ENCODE data around the gene ALX3. TPM values are rescaled to one million over a fixed set of nuclear protein-coding genes. Genes with fewer than 3 reads are reported as not detected.

ALX3 gene
- total and polyA plus RNA-seq, 5 donors, result 0.07 TPM; not detected in 4

DNA sequence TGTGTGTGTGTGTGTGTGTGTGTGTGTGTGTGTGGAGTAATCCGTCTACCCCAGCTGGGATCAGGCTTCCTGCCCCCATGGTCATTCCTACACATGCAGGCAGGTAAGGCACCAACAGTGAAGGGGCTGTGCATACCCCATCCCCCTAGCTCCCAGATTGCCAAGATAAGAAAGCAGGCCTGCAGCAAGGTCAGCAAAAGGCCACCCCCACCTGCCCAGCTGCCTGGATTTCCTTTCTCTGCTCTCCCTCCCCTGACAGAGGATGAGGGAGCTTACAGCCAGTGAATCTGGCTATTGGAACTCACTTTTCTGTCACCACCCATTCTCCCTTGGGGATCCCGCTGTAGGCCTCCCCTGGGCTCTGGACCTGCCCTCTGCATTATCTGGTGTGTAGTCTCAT lies 7.9 kb downstream of the ALX3 start:
- intact Hi-C loops (cut with DNase I), result no loop called here
- ATAC-seq, result no peak
- no peak overlapping the region for H3K4me3 ChIP-seq (ENCODE audit: low read length)
- no peaks in the 10 kb centered on the region for H3K4me1 ChIP-seq (ENCODE audit: control insufficient read depth, insufficient read depth, low read length)
- WGBS, result 76% methylated on average over 2 of the region's 2 CpGs
- no peak for DNase-seq
- no peaks in the 10 kb centered on the region for H3K9me3 ChIP-seq (ENCODE audit: control insufficient read depth, low read length)
- H3K27me3 ChIP-seq (ENCODE audit: control insufficient read depth, insufficient read depth), result no peaks in the 10 kb centered on the region
- H3K27ac ChIP-seq (ENCODE audit: low read length), result no peak overlapping the region

DNA sequence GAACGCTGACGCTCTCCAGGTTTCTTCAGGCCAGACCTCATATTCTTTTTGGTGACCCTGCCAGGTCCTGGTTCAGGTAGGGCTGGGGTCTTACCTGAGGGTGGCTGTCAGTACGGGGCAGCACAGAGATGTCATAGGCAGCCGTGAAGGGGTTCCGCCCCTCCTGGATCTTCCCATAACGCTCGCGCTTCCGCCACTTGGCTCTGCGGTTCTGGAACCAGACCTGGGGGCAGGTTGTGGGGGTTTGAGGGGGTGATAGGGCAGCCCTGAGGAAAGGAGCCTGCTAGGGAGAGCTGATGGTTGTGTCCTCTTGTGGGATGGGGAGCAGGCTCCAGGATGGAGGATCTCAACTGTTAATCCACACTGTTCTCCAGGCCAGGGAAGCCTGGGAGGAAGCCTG lies 9.1 kb downstream of the ALX3 start:
- no peaks in the 10 kb centered on the region for H3K9me3 ChIP-seq (ENCODE audit: control insufficient read depth, low read length)
- intact Hi-C loops (cut with DNase I), result no loop called here
- no peak overlapping the region for H3K27ac ChIP-seq (ENCODE audit: low read length)
- no peak overlapping the region for H3K4me3 ChIP-seq (ENCODE audit: low read length)
- DNase-seq (peak in 1 of 3 donors; percentile 25), ATAC-seq (no peak)
- WGBS, result 95% methylated on average over 10 of the region's 10 CpGs
- H3K4me1 ChIP-seq (ENCODE audit: control insufficient read depth, insufficient read depth, low read length), result no peaks in the 10 kb centered on the region
- H3K27me3 ChIP-seq (ENCODE audit: control insufficient read depth, insufficient read depth), result no peaks in the 10 kb centered on the region

DNA sequence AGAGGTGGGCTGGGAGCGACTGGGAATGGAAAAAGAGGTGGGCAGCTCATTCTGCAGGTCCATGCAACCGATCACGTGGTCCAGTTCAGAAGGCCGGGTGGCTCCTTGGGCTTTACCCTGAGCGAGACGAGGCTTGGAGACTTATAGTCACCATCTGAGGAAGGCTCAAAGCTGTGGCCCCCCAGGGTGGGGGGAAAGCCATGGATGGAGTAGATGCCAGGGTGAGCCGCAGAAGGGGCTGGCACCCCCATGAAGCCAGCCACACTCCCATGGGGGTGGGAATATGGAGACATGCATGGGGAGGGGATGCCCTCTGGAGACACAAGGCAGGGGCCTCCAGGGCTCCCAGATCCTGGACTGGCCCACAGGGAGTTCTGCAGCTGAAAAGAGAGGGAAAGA lies 9.8 kb downstream of the ALX3 start:
- WGBS, result 96% methylated on average over 7 of the region's 7 CpGs
- peak in 1 of 3 donors; percentile 22 for DNase-seq

DNA sequence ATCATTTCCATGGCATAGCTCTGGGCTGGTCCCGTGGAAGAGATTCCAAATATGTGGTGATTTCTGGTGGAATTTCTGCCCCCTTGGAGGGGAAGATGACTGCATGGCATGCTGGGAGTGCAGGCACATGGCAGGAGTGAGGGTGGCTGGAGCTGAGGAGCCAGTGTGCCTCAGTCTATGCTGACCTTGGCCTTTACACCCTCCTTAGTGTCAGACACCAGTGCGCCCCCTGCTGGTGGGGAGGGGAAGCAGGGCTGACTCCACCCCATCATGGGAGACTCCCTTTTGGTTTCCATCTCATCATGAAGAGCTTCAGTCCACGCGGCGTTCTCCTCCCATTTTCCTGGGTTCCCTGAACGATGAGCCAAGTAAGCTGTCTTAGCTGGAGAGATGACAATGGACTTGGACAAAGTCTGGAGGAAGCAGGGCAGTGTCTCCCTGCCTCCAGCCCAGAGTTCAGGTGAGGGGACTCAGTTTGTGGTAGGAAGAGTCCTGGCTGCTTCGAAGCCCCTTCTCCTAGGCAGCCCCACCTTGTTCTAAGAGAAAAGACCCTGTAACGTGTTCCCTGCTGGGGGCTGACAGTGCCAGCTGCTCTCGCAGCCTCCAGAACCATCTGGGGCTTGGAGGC lies 10.3 kb downstream of the ALX3 start:
- intact Hi-C loops (cut with DNase I), result no loop called here
- H3K9me3 ChIP-seq (ENCODE audit: control insufficient read depth, low read length), result no peaks in the 10 kb centered on the region
- H3K4me1 ChIP-seq (ENCODE audit: control insufficient read depth, insufficient read depth, low read length), result no peaks in the 10 kb centered on the region
- ATAC-seq, result no peak
- no peak overlapping the region for H3K27ac ChIP-seq (ENCODE audit: low read length)
- no peaks in the 10 kb centered on the region for H3K27me3 ChIP-seq (ENCODE audit: control insufficient read depth, insufficient read depth)
- WGBS, result 92% methylated on average over 9 of the region's 9 CpGs
- no peak overlapping the region for H3K4me3 ChIP-seq (ENCODE audit: low read length)
- DNase-seq, result peak in 2 of 3 donors; percentile 73

More for the DNA sequence above, 9.8 kb downstream of the ALX3 start:
- no peak overlapping the region for H3K4me3 ChIP-seq (ENCODE audit: low read length)
- no peak for ATAC-seq
- H3K9me3 ChIP-seq (ENCODE audit: control insufficient read depth, low read length), result no peaks in the 10 kb centered on the region
- intact Hi-C loops (cut with DNase I), result no loop called here
- no peak overlapping the region for H3K27ac ChIP-seq (ENCODE audit: low read length)
- no peaks in the 10 kb centered on the region for H3K27me3 ChIP-seq (ENCODE audit: control insufficient read depth, insufficient read depth)
- H3K4me1 ChIP-seq (ENCODE audit: control insufficient read depth, insufficient read depth, low read length), result no peaks in the 10 kb centered on the region

DNA sequence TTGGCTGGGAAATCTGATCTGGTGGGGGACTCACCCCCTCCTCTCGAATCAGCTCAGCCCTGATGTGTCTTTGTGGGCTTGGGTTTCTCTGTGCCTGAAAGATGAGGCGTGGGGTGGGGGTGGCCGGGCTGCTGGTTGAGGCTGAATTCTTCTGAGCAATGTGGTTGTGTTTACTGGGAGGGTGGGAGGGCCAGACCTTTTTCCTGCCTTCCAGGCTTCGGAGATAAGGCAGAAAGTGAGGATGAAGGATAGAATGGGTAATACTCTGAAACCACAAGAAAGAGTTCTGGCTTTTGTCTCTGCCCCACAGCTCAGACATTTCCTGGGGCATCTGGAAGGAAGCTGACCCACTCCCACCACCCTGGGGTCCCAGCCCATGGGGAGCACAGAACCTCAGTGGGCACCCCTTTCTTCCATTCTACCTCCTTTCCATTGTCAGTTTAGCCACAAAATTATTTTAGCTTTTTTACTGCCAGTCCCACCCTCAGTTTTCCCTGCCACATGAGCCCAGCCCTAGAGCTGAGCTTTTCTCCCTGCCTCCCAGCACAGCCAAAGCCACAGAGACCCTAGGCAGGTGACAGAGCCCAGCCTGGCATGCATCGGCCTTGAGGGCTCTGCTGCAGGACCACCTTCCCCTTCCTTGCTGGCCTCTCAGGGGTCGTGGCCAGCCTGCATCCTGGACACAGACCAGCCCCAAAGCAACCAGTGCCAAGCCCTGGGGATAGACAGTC lies 11.2 kb downstream of the ALX3 start:
- no peak overlapping the region for H3K27ac ChIP-seq (ENCODE audit: low read length)
- intact Hi-C loops (cut with DNase I), result loop anchor here in 1 of 4 donors (10.0 kb wide), 1 partner anchor 46 kb away; no protein-coding TSS in a partner anchor
- WGBS, result 75% methylated on average over 6 of the region's 6 CpGs
- H3K27me3 ChIP-seq (ENCODE audit: control insufficient read depth, insufficient read depth), result no peaks in the 10 kb centered on the region
- no peaks in the 10 kb centered on the region for H3K9me3 ChIP-seq (ENCODE audit: control insufficient read depth, low read length)
- H3K4me3 ChIP-seq (ENCODE audit: low read length), result no peak overlapping the region
- no peaks in the 10 kb centered on the region for H3K4me1 ChIP-seq (ENCODE audit: control insufficient read depth, insufficient read depth, low read length)
- ATAC-seq, result no peak
- DNase-seq, result peak in 1 of 3 donors; percentile 18

DNA sequence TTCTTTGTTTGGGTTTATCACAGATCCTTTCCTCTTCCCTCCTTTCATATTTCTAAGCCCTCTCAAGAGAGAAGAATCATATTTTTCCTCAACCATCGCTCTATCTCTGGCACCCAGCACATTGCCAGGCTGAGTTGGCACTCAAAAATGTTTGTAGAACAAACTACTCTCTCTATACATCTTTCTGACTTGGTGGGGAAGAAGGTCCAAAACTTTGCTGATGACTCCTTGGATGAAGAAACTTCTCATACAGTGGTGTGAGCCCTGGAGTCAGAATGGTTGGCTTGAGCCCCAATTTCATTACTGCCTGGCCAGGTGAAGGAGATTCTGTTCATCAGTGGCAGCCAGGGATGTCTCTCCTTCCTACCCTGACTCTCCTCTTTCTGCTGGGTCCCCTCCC lies 11.9 kb downstream of the ALX3 start:
- 61% methylated on average over 1 of the region's 1 CpG for WGBS
- Histone ChIP-seq H3K9me3 (ENCODE audit: control insufficient read depth, low read length) (no peaks in the 10 kb centered on the region), H3K27me3 (ENCODE audit: control insufficient read depth, insufficient read depth) (no peaks in the 10 kb centered on the region), H3K4me1 (ENCODE audit: control insufficient read depth, insufficient read depth, low read length) (no peaks in the 10 kb centered on the region), H3K4me3 (ENCODE audit: low read length) (no peak overlapping the region), H3K27ac (ENCODE audit: low read length) (no peak overlapping the region)
- ATAC-seq (no peak), DNase-seq (no peak)
- intact Hi-C loops (cut with DNase I), result loop anchor here in 1 of 4 donors (10.0 kb wide), 1 partner anchor 46 kb away; no protein-coding TSS in a partner anchor

DNA sequence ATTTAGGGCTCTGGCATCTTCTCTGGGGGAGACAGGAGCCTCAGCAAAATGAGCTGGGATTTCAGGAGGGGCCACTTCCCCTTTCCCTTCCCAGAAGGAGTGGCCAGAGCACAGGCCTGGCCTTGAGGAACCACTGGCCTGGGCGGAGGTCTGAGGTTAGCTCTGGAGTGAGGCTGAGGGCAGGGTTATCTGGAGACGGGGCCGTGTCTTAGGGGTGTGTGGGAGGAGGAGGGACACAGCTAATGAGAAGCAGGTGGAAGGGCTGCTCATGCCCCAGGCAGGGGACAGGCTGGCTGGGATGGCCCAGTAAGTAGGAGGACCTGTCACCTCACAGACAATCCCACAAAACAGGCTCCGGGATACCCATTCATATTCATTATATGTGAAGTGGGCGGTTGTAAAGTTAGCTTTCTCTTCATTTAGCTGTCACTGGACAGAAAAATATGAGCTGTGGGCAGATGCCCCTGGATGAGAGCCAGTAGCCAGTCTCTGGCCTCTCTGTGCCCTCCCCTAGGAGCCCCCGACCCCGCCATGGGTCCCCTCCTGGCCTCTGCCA lies 12.4 kb downstream of the ALX3 start:
- no peaks in the 10 kb centered on the region for H3K9me3 ChIP-seq (ENCODE audit: control insufficient read depth, low read length)
- DNase-seq, result no peak
- intact Hi-C loops (cut with DNase I), result loop anchor here in 1 of 4 donors (10.0 kb wide), 1 partner anchor 47 kb away; no protein-coding TSS in a partner anchor
- H3K4me3 ChIP-seq (ENCODE audit: low read length), result no peak overlapping the region
- no peak overlapping the region for H3K27ac ChIP-seq (ENCODE audit: low read length)
- no peak for ATAC-seq
- H3K27me3 ChIP-seq (ENCODE audit: control insufficient read depth, insufficient read depth), result no peaks in the 10 kb centered on the region
- no peaks in the 10 kb centered on the region for H3K4me1 ChIP-seq (ENCODE audit: control insufficient read depth, insufficient read depth, low read length)
- 59% methylated on average over 7 of the region's 7 CpGs for WGBS

DNA sequence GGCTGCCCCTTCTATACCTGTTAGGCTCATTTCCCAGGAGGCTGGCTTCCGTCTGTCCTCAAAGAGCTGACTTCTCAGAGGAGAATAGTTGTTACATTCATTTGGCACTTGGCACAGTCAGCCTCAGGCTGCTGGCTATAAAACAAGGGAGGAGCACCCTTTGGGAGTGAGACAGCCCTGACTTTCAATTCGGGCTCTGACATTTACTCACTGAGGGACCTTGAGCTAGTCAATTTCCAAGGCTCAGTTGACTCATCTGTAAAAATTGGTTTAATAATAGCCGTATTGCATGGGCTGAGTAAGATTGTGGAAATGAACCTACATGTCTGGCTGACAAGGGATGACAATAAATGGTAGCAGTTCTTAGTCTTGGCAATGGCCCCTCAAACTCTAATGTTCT lies 13.7 kb downstream of the ALX3 start:
- no peaks in the 10 kb centered on the region for H3K27me3 ChIP-seq (ENCODE audit: control insufficient read depth, insufficient read depth)
- no peak for ATAC-seq
- H3K4me3 ChIP-seq (ENCODE audit: low read length), result no peak overlapping the region
- WGBS, result 61% methylated on average over 3 of the region's 3 CpGs
- intact Hi-C loops (cut with DNase I), result loop anchor here in 1 of 4 donors (10.0 kb wide), 1 partner anchor 48 kb away; no protein-coding TSS in a partner anchor
- no peak overlapping the region for H3K27ac ChIP-seq (ENCODE audit: low read length)
- H3K4me1 ChIP-seq (ENCODE audit: control insufficient read depth, insufficient read depth, low read length), result no peaks in the 10 kb centered on the region
- H3K9me3 ChIP-seq (ENCODE audit: control insufficient read depth, low read length), result no peaks in the 10 kb centered on the region
- no peak for DNase-seq

DNA sequence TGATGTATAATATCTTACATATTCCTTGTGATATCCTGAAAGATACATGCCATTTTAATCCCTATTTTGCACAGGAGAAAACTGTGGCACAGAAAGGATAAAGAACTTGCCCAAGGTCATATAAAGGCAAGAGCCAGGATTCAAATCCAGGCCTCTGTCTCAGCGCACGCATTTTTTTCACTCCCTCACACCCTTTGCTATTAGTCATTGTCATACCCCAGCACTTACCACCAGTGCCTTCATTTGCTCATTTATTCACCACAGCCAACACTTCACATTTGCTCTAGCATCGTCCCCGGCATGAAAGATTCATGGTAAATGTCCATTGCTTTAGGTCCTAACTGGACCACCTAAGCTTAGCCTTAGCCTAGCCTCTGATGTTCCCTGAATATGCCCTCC lies 14.2 kb downstream of the ALX3 start:
- ATAC-seq (no peak), DNase-seq (no peak)
- H3K27ac ChIP-seq (ENCODE audit: low read length), result no peak overlapping the region
- intact Hi-C loops (cut with DNase I), result loop anchor here in 1 of 4 donors (10.0 kb wide), 1 partner anchor 49 kb away; no protein-coding TSS in a partner anchor
- H3K4me3 ChIP-seq (ENCODE audit: low read length), result no peak overlapping the region
- no peaks in the 10 kb centered on the region for H3K4me1 ChIP-seq (ENCODE audit: control insufficient read depth, insufficient read depth, low read length)
- no peaks in the 10 kb centered on the region for H3K27me3 ChIP-seq (ENCODE audit: control insufficient read depth, insufficient read depth)
- H3K9me3 ChIP-seq (ENCODE audit: control insufficient read depth, low read length), result no peaks in the 10 kb centered on the region
- WGBS, result 89% methylated on average over 4 of the region's 4 CpGs

DNA sequence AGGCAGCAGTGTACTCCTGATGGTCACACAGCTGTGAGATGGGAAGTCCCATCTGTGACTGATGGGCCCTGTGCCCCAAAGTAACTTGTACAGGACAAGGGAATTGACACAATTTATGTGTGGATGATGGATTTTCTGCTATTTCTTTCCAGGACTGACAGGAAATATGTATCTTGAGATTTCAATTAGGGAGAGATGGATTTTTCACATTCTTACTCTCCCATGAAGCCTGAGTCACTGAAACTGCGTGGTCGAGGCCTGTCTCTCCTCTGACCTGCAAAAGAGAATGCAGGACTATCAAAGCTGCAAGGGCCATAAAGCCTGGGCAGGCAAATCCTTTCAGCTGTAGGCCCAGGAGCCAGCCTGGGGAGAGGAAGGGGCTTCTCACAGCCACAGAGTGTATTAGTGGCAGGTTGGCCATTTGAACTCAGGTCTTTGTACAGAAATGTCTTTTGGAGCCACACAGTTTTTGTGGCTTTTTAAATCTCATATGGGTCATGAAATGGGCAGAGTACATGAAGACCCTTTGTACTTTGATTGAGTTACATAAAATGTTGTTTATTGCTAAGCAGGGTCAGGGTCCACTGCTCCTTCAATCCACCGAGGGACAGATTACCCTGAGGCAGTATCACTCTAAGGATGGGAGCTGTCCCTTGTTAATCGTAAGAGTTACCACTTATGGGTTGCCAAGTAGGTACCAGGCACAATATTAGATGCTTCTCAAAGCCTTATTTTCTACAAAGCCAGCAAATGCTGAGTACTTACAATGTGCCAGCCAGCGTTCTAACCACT lies 14.8 kb downstream of the ALX3 start:
- no peak for DNase-seq
- H3K4me3 ChIP-seq (ENCODE audit: low read length), result no peak overlapping the region
- no peaks in the 10 kb centered on the region for H3K4me1 ChIP-seq (ENCODE audit: control insufficient read depth, insufficient read depth, low read length)
- intact Hi-C loops (cut with DNase I), result loop anchor here in 1 of 4 donors (10.0 kb wide), 1 partner anchor 49 kb away; no protein-coding TSS in a partner anchor
- no peaks in the 10 kb centered on the region for H3K9me3 ChIP-seq (ENCODE audit: control insufficient read depth, low read length)
- no peak for ATAC-seq
- H3K27me3 ChIP-seq (ENCODE audit: control insufficient read depth, insufficient read depth), result no peaks in the 10 kb centered on the region
- 88% methylated on average over 5 of the region's 5 CpGs for WGBS
- H3K27ac ChIP-seq (ENCODE audit: low read length), result no peak overlapping the region

All from right cardiac atrium (tissue), 5 donors.